Measurements from ENCODE around the gene FAM217B. TPM values are rescaled to one million over a fixed set of nuclear protein-coding genes. Genes with fewer than 3 reads are reported as not detected.
A peak's percentile ranks its signal among the peaks of the same experiment; 100 is the strongest.
"Not testable (repeated sequence)": the region's sequence is repeated elsewhere in the genome, so short reads cannot be mapped to it uniquely, and the experiment has no call there.

Gene FAM217B
- total RNA-seq, 1 donor from 2014 or later, result 26.6 TPM

- no peaks in the 10 kb centered on the region for H3K27me3 Mint-ChIP-seq
- H3K4me1 Mint-ChIP-seq, result peaks cover 28% of the 10 kb centered on the region
- H3K9me3 Mint-ChIP-seq, result no peaks in the 10 kb centered on the region
- no peak overlapping the region for H3K4me3 Mint-ChIP-seq
- DNase-seq, result no peak
- intact Hi-C loops (cut with micrococcal nuclease), result loop anchor here (5.0 kb wide), 1 partner anchor 318 kb away; no protein-coding TSS in a partner anchor
- peaks cover 18% of the 10 kb centered on the region for H3K36me3 Mint-ChIP-seq (ENCODE audit: low read depth)
- no peak overlapping the region for H3K27ac Mint-ChIP-seq
These were observed 4.5 kb downstream of the FAM217B start for GRCh38 chr20:59944726-59945125.

- Mint-ChIP-seq H3K9me3 (no peaks in the 10 kb centered on the region), H3K4me3 (no peak overlapping the region), H3K27me3 (no peaks in the 10 kb centered on the region), H3K36me3 (ENCODE audit: low read depth) (peaks cover 18% of the 10 kb centered on the region), H3K27ac (no peak overlapping the region), H3K4me1 (peaks cover 28% of the 10 kb centered on the region)
- DNase-seq, result no peak
- intact Hi-C loops (cut with micrococcal nuclease), result loop anchor here (5.0 kb wide), 1 partner anchor 317 kb away; no protein-coding TSS in a partner anchor
These were observed 5.0 kb downstream of the FAM217B start for GRCh38 chr20:59945175-59945574.

- DNase-seq, result no peak
- intact Hi-C loops (cut with micrococcal nuclease), result loop anchor here (5.0 kb wide), 1 partner anchor 317 kb away; no protein-coding TSS in a partner anchor
- Mint-ChIP-seq H3K4me3 (no peak overlapping the region), H3K9me3 (no peaks in the 10 kb centered on the region), H3K36me3 (ENCODE audit: low read depth) (peaks cover 18% of the 10 kb centered on the region), H3K27me3 (no peaks in the 10 kb centered on the region), H3K4me1 (peaks cover 28% of the 10 kb centered on the region), H3K27ac (no peak overlapping the region)
These were observed 5.5 kb downstream of the FAM217B start for GRCh38 chr20:59945731-59946130.

- Mint-ChIP-seq H3K27me3 (no peaks in the 10 kb centered on the region), H3K27ac (no peak overlapping the region), H3K9me3 (no peaks in the 10 kb centered on the region), H3K36me3 (ENCODE audit: low read depth) (peaks cover 16% of the 10 kb centered on the region), H3K4me1 (peaks cover 16% of the 10 kb centered on the region), H3K4me3 (no peak overlapping the region)
- DNase-seq, result no peak
- intact Hi-C loops (cut with micrococcal nuclease), result loop anchor here (5.0 kb wide), 1 partner anchor 315 kb away; no protein-coding TSS in a partner anchor
These were observed 7.2 kb downstream of the FAM217B start for GRCh38 chr20:59947376-59947775.

- Mint-ChIP-seq H3K27me3 (no peaks in the 10 kb centered on the region), H3K27ac (peak overlapping the region; percentile 20), H3K36me3 (ENCODE audit: low read depth) (peaks cover 16% of the 10 kb centered on the region), H3K4me1 (peaks cover 16% of the 10 kb centered on the region), H3K4me3 (no peak overlapping the region), H3K9me3 (no peaks in the 10 kb centered on the region)
- intact Hi-C loops (cut with micrococcal nuclease), result loop anchor here (5.0 kb wide), 1 partner anchor 314 kb away; no protein-coding TSS in a partner anchor
- DNase-seq, result no peak
These were observed 8.0 kb downstream of the FAM217B start for GRCh38 chr20:59948212-59948611.

- Mint-ChIP-seq H3K4me3 (peak overlapping the region; percentile 56), H3K36me3 (ENCODE audit: low read depth) (peaks cover 14% of the 10 kb centered on the region), H3K9me3 (no peaks in the 10 kb centered on the region), H3K4me1 (peaks cover 16% of the 10 kb centered on the region), H3K27ac (peak overlapping the region; percentile 84), H3K27me3 (no peaks in the 10 kb centered on the region)
- intact Hi-C loops (cut with micrococcal nuclease), result loop anchor here (5.0 kb wide), 1 partner anchor 313 kb away; no protein-coding TSS in a partner anchor
- DNase-seq, result peak; percentile 82
These were observed 8.9 kb downstream of the FAM217B start for GRCh38 chr20:59948828-59949720.

GRCh38 chr20:59949911-59950310 lies 9.7 kb downstream of the FAM217B start:
- no peak overlapping the region for H3K27ac Mint-ChIP-seq
- intact Hi-C loops (cut with micrococcal nuclease), result loop anchor here (5.0 kb wide), 1 partner anchor 312 kb away; no protein-coding TSS in a partner anchor
- H3K9me3 Mint-ChIP-seq, result no peaks in the 10 kb centered on the region
- no peak overlapping the region for H3K4me3 Mint-ChIP-seq
- DNase-seq, result no peak
- H3K27me3 Mint-ChIP-seq, result no peaks in the 10 kb centered on the region
- peaks cover 6% of the 10 kb centered on the region for H3K36me3 Mint-ChIP-seq (ENCODE audit: low read depth)
- peaks cover 16% of the 10 kb centered on the region for H3K4me1 Mint-ChIP-seq

- no peak for DNase-seq
- intact Hi-C loops (cut with micrococcal nuclease), result no loop called here
- H3K27ac Mint-ChIP-seq, result no peak overlapping the region
- H3K4me1 Mint-ChIP-seq, result no peaks in the 10 kb centered on the region
- H3K27me3 Mint-ChIP-seq, result no peaks in the 10 kb centered on the region
- no peaks in the 10 kb centered on the region for H3K9me3 Mint-ChIP-seq
- H3K4me3 Mint-ChIP-seq, result no peak overlapping the region
- H3K36me3 Mint-ChIP-seq (ENCODE audit: low read depth), result no peaks in the 10 kb centered on the region
These were observed 14.5 kb downstream of the FAM217B start for GRCh38 chr20:59954718-59955117.

- H3K36me3 Mint-ChIP-seq (ENCODE audit: low read depth), result no peaks in the 10 kb centered on the region
- no peak for DNase-seq
- H3K27ac Mint-ChIP-seq, result no peak overlapping the region
- H3K27me3 Mint-ChIP-seq, result no peaks in the 10 kb centered on the region
- no peaks in the 10 kb centered on the region for H3K9me3 Mint-ChIP-seq
- intact Hi-C loops (cut with micrococcal nuclease), result no loop called here
- H3K4me1 Mint-ChIP-seq, result no peaks in the 10 kb centered on the region
- H3K4me3 Mint-ChIP-seq, result no peak overlapping the region
These were observed 15.1 kb downstream of the FAM217B start for GRCh38 chr20:59955131-59955796.

- intact Hi-C loops (cut with micrococcal nuclease); H3K4me1 Mint-ChIP-seq; H3K9me3 Mint-ChIP-seq; H3K27me3 Mint-ChIP-seq; H3K4me3 Mint-ChIP-seq; H3K36me3 Mint-ChIP-seq (ENCODE audit: low read depth); DNase-seq; H3K27ac Mint-ChIP-seq: not testable (repeated sequence)
These were observed 17.4 kb downstream of the FAM217B start for GRCh38 chr20:59957568-59957967.

GRCh38 chr20:59958123-59958522 lies 17.9 kb downstream of the FAM217B start, which contains the start of gene CDH26:
Gene CDH26, plus strand, starts transcription at chr20:59958423. Its CDS starts 304 bp downstream, at chr20:59958727.
- Mint-ChIP-seq H3K27me3 (no peaks in the 10 kb centered on the region), H3K4me3 (no peak within 1 kb of the TSS), H3K27ac (no peak within 1 kb of the TSS), H3K36me3 (ENCODE audit: low read depth) (no peaks in the 10 kb centered on the region), H3K4me1 (no peaks in the 10 kb centered on the region), H3K9me3 (no peaks in the 10 kb centered on the region)
- intact Hi-C loops (cut with micrococcal nuclease), result no loop called here
- no peak for DNase-seq

GRCh38 chr20:59958626-59959025 lies 18.4 kb downstream of the FAM217B start:
- Mint-ChIP-seq H3K9me3 (no peaks in the 10 kb centered on the region), H3K4me1 (no peaks in the 10 kb centered on the region), H3K4me3 (no peak overlapping the region)

GRCh38 chr20:59961423-59961822 lies 21.2 kb downstream of the FAM217B start:
- intact Hi-C loops (cut with micrococcal nuclease), result no loop called here
- no peaks in the 10 kb centered on the region for H3K4me1 Mint-ChIP-seq
- H3K27ac Mint-ChIP-seq, result no peak overlapping the region
- H3K9me3 Mint-ChIP-seq, result no peaks in the 10 kb centered on the region
- H3K4me3 Mint-ChIP-seq, result no peak overlapping the region
- H3K36me3 Mint-ChIP-seq (ENCODE audit: low read depth), result no peaks in the 10 kb centered on the region
- no peak for DNase-seq
- H3K27me3 Mint-ChIP-seq, result no peaks in the 10 kb centered on the region

More at GRCh38 chr20:59958626-59959025, 18.4 kb downstream of the FAM217B start:
- no peaks in the 10 kb centered on the region for H3K36me3 Mint-ChIP-seq (ENCODE audit: low read depth)
- no peak overlapping the region for H3K27ac Mint-ChIP-seq
- intact Hi-C loops (cut with micrococcal nuclease), result no loop called here
- no peak for DNase-seq
- H3K27me3 Mint-ChIP-seq, result no peaks in the 10 kb centered on the region

- Mint-ChIP-seq H3K27ac (no peak overlapping the region), H3K4me1 (no peaks in the 10 kb centered on the region), H3K4me3 (no peak overlapping the region), H3K9me3 (no peaks in the 10 kb centered on the region), H3K36me3 (ENCODE audit: low read depth) (no peaks in the 10 kb centered on the region), H3K27me3 (no peaks in the 10 kb centered on the region)
- no peak for DNase-seq
- intact Hi-C loops (cut with micrococcal nuclease), result no loop called here
These were observed 22.0 kb downstream of the FAM217B start for GRCh38 chr20:59962155-59962554.

Data from activated CD4-positive, alpha-beta T cell treated with anti-CD3 and anti-CD28 coated beads, Interleukin-2, amount 10 ng/mL, durations not matched to agents 24 days and 14 days (primary cell).